T-helper 2 cell treated with Interferon-gamma antibody and Interleukin-4, amounts not matched to agents 100 ng/mL and 5 ng/mL, for 36 hours (primary cell): ENCODE results near the gene LTBP1. TPM values are rescaled to one million over a fixed set of nuclear protein-coding genes. Genes with fewer than 3 reads are reported as not detected.

ENCODE experiments used
- intact Hi-C: fragments of 100-400 bp; cut with micrococcal nuclease; formaldehyde crosslinking; loops from one replicate; pipeline ENCODE4 v1.15.1; 2023
- total RNA-seq: library from RNA; stranded (reverse); gene quantifications from 2 replicates; pipeline ENCODE4 v1.2.3, GENCODE V29; 2022

LTBP1 gene
- total RNA-seq, 1 donor from 2014 or later, result 0.30 TPM

- intact Hi-C loops, result no loop called here
Measured at GRCh38 chr2:33258387-33258786, 311.6 kb downstream of the LTBP1 start.

GRCh38 chr2:33262097-33262496 is 315.3 kb downstream of the LTBP1 start:
- intact Hi-C loops, result no loop called here

GRCh38 chr2:33264766-33265165 is 318.0 kb downstream of the LTBP1 start:
- intact Hi-C loops, result no loop called here

- intact Hi-C loops, result no loop called here
Measured at GRCh38 chr2:33265584-33266338, 319.0 kb downstream of the LTBP1 start.

GRCh38 chr2:33266467-33266866 is 319.7 kb downstream of the LTBP1 start:
- intact Hi-C loops, result no loop called here

GRCh38 chr2:33267043-33267442 is 320.3 kb downstream of the LTBP1 start:
- intact Hi-C loops, result no loop called here

- intact Hi-C loops, result no loop called here
Measured at GRCh38 chr2:33267756-33268155, 321.0 kb downstream of the LTBP1 start.

GRCh38 chr2:33268246-33268831 is 321.6 kb downstream of the LTBP1 start:
- intact Hi-C loops, result no loop called here

- intact Hi-C loops, result no loop called here
Measured at GRCh38 chr2:33272001-33272400, 325.2 kb downstream of the LTBP1 start.

- intact Hi-C loops, result no loop called here
Measured at GRCh38 chr2:33273479-33273878, 326.7 kb downstream of the LTBP1 start.

- intact Hi-C loops, result no loop called here
Measured at GRCh38 chr2:33274524-33274923, 327.8 kb downstream of the LTBP1 start.

- intact Hi-C loops, result no loop called here
Measured at GRCh38 chr2:33275689-33276444, 329.1 kb downstream of the LTBP1 start.

- intact Hi-C loops, result no loop called here
Measured at GRCh38 chr2:33277002-33277426, 330.3 kb downstream of the LTBP1 start.

- intact Hi-C loops, result no loop called here
Measured at GRCh38 chr2:33278245-33278943, 331.6 kb downstream of the LTBP1 start.

- intact Hi-C loops, result no loop called here
Measured at GRCh38 chr2:33284287-33284686, 337.5 kb downstream of the LTBP1 start.

- intact Hi-C loops, result no loop called here
Measured at GRCh38 chr2:33287507-33288005, 340.8 kb downstream of the LTBP1 start.

GRCh38 chr2:33288011-33288410 is 341.3 kb downstream of the LTBP1 start:
- intact Hi-C loops, result no loop called here

- intact Hi-C loops, result no loop called here
Measured at GRCh38 chr2:33289961-33290360, 343.2 kb downstream of the LTBP1 start.

GRCh38 chr2:33291278-33292013 is 344.7 kb downstream of the LTBP1 start:
- intact Hi-C loops, result no loop called here

GRCh38 chr2:33292063-33292462 is 345.3 kb downstream of the LTBP1 start:
- intact Hi-C loops, result no loop called here
